ENCODE data around the gene ZNF726.
"Not testable (repeated sequence)": the region's sequence is repeated elsewhere in the genome, so short reads cannot be mapped to it uniquely, and the experiment has no call there.

ZNF726 gene

GRCh38 chr19:23914402-23915286 is at the start of gene ZNF726:
TSS of gene ZNF726 (plus strand) at chr19:23914886. CDS start at chr19:23914995, 109 bp downstream.
- peak; percentile 99 for DNase-seq

GRCh38 chr19:23867895-23868294 is 46.8 kb upstream of the ZNF726 start:
- peak; percentile 11 for DNase-seq

- no peak for DNase-seq
These were observed 46.1 kb upstream of the ZNF726 start for GRCh38 chr19:23868630-23869029.

GRCh38 chr19:23872282-23872919 is 42.3 kb upstream of the ZNF726 start:
- DNase-seq: no peak

- no peak for DNase-seq
These were observed 38.4 kb upstream of the ZNF726 start for GRCh38 chr19:23876261-23876660.

GRCh38 chr19:23876756-23877155 is 37.9 kb upstream of the ZNF726 start:
- DNase-seq: not testable (repeated sequence)

- no peak for DNase-seq
These were observed 32.2 kb upstream of the ZNF726 start for GRCh38 chr19:23882493-23882892.

- no peak for DNase-seq
These were observed 30.3 kb upstream of the ZNF726 start for GRCh38 chr19:23884363-23884762.

- no peak for DNase-seq
These were observed 27.0 kb upstream of the ZNF726 start for GRCh38 chr19:23887642-23888041.

- not testable (repeated sequence) for DNase-seq
These were observed 18.6 kb upstream of the ZNF726 start for GRCh38 chr19:23896096-23896495.

- no peak for DNase-seq
These were observed 17.8 kb upstream of the ZNF726 start for GRCh38 chr19:23896912-23897311.

- DNase-seq: no peak
These were observed 13.3 kb upstream of the ZNF726 start for GRCh38 chr19:23901360-23901759.

- no peak for DNase-seq
These were observed 10.3 kb upstream of the ZNF726 start for GRCh38 chr19:23904406-23904805.

- DNase-seq: no peak
These were observed 8.9 kb upstream of the ZNF726 start for GRCh38 chr19:23905771-23906170.

- no peak for DNase-seq
These were observed 7.9 kb upstream of the ZNF726 start for GRCh38 chr19:23906835-23907234.

GRCh38 chr19:23908165-23908564 is 6.5 kb upstream of the ZNF726 start:
- no peak for DNase-seq

GRCh38 chr19:23909222-23909621 is 5.5 kb upstream of the ZNF726 start:
- DNase-seq: no peak

- DNase-seq: no peak
These were observed 755 bp upstream of the ZNF726 start for GRCh38 chr19:23913931-23914330.

GRCh38 chr19:23916991-23917390 is 2.3 kb downstream of the ZNF726 start:
- no peak for DNase-seq

- DNase-seq: peak; percentile 9
These were observed 3.2 kb downstream of the ZNF726 start for GRCh38 chr19:23917856-23918255.

- DNase-seq: no peak
These were observed 10.6 kb downstream of the ZNF726 start for GRCh38 chr19:23925285-23925684.

- no peak for DNase-seq
These were observed 18.2 kb downstream of the ZNF726 start for GRCh38 chr19:23932878-23933277.

GRCh38 chr19:23937031-23937430 is 22.3 kb downstream of the ZNF726 start:
- not testable (repeated sequence) for DNase-seq

GRCh38 chr19:23943411-23943810 is 28.7 kb downstream of the ZNF726 start:
- no peak for DNase-seq

All from NCI-H82 (cell line).